GM18873 (cell line): ENCODE data around the gene MS4A5.
A peak's percentile ranks its signal among the peaks of the same experiment; 100 is the strongest.
"Not testable (repeated sequence)": the region's sequence is repeated elsewhere in the genome, so short reads cannot be mapped to it uniquely, and the experiment has no call there.

Source experiments
- ATAC-seq: cut with Tn5 transposase; IDR thresholded peaks from one replicate; pipeline ENCODE4 v1.9.1; 2021; ENCODE audit warnings: mild to moderate bottlenecking, moderate library complexity, moderate number of reproducible peaks; ENCODE audit not compliant: unreplicated experiment, low FRiP score

The MS4A5 gene, protein sequence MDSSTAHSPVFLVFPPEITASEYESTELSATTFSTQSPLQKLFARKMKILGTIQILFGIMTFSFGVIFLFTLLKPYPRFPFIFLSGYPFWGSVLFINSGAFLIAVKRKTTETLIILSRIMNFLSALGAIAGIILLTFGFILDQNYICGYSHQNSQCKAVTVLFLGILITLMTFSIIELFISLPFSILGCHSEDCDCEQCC

GRCh38 chr11:60429272-60429671 lies at the start of gene MS4A5:
MS4A5 (plus strand) TSS chr11:60429572; CDS start chr11:60429675, 103 bp downstream.
- no peak for ATAC-seq

GRCh38 chr11:60389279-60389910 lies 40.0 kb upstream of the MS4A5 start:
- ATAC-seq, result peak; percentile 77

DNA sequence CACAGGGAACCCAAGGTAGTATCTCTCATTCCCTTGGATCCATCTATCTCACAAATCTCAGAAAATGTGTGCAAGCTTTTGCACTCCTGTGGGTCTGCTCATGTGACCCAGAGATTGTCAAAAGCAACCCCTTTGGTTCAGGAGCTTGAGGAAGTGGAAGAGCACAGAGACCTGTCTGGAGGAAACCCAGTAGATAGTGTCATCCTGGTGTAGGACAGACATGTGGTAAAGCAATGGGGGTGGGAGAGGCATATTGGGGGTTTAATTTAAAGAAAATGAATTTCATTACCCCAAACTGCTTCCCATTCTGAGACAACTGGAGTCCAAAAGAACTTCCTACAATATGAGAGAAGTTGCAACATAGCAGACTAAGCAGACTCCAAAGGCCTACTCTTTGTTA lies 39.0 kb upstream of the MS4A5 start:
- ATAC-seq, result no peak

GRCh38 chr11:60392361-60392760 lies 37.0 kb upstream of the MS4A5 start:
- no peak for ATAC-seq

DNA sequence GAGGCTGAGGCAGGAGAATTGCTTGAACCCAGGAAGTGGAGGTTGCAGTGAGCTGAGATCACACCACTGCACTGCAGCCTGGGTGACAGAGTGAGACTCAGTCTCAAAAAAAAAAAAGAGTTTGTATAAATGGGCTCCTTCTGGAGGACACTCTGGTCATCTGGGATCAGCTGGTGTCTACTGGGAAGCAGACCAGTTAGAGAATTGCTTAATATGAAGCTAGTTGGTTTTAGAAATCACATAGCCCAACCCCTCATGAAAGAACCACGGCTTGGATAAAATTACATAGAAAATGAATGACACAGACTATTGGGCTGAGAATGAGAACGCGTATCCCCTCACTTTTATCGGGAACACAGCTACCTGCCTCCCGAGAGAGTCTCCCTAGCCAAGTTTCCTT lies 36.4 kb upstream of the MS4A5 start:
- ATAC-seq, result no peak

DNA sequence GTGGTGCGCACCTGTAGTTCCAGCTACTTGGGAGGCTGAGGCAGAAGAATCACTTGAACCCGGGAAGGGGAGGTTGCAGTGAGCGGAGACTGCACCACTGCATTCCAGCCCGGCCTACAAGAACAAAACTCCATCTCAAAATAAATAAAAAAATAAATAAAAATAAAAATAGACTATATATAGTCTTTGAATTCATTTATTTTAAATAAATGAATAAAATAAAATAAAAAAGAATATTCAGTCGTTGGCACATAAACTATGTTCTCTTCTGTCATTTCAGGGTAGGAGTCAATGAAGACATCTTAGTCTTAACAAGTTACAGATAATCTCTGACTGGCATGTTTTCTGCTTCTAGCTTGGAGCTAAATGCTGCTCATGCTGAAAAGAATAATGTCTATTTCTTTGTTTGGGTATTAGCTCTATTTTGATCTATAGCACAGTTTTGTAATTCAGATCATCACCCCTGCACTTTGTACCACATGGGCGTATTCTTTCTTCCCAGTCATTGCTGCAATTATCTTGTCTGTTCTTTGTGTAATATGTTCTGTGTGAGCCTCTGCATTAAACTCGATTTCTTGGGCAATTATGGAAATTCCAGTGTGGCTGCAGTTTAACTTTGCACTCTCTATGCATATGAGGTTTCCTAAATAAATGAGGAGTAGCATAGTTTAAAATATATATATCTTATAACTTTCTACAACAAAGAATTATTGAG lies 34.5 kb upstream of the MS4A5 start:
- ATAC-seq, result no peak

- ATAC-seq, result no peak
Measured at GRCh38 chr11:60396382-60396781, 33.0 kb upstream of the MS4A5 start, which contains the start of gene MS4A14. MS4A14 (plus strand) TSS chr11:60396459; CDS start chr11:60396579, 120 bp downstream.

DNA sequence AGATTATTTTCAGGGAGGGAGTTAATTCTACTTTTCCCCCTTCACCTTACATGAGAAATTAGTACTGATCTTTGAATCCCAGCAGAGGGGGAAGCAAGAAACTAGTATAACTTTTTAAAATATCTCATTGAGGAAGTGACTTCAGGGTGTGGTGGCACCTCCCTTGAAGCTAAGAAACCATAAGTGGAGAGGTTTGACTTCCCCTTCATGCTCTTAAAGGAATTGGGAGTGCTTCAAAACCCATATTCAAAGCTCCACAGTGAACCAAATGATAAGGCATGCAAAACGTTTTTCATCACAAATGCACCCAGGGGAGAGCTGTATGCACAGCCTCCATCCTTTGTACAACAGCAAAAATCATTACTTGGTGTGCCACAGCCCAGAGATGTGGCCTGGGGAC lies 32.6 kb upstream of the MS4A5 start:
- peak; percentile 49 for ATAC-seq

DNA sequence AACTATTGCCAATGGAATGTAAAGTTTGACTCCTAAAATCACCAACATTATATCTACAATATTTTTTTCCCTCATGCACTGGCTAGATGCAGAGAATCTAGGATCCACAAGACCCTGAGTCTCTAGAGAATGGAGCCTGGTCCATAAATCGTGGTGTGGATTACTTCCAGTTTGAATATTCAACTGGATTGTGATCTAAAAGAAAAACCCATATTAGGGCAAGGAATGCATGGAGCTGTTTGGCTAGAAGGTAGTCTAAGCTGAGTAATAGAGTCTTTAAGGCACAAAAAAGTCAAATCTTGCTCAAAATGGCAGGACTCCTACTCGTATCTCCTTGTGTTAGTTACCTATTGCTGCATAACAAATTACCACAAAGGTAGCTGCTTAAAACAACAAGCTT lies 9.4 kb upstream of the MS4A5 start:
- ATAC-seq, result no peak

DNA sequence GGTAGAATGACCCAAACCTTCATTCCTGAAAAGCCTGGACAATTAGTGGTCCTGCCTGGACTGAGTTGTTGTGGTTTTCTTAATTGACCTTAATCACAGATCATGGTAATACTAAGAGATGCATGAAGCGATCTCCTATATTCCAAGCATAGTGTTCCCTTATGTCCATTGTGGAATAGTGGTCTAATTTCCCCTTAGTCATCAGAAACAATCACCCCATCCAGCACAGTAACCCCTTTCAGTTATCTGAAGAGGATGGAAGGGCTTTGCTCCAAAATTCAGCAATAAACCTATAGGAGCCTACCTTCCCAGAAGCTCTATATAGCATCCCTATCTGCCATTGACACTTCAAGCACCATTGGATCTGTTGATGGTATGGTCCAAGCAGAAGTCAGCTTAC lies 6.8 kb upstream of the MS4A5 start:
- no peak for ATAC-seq

DNA sequence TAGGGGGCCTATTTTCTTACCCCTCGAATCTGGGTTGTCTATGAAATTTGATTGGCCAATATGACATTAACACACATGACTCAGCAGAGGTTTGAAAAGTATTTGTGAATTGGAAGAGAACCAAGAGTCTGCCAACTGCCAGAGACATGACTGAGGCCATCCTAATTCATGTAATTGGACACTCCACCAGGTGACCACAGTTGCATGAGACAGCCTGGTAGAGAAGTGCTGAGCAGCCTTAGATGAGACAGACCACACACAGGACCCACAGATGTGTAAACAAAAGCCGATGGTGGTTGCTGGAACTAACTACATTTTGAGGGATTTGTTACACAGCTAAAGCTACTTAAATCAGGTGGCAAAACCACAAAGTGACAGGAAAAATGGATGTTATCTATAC lies 855 bp upstream of the MS4A5 start:
- ATAC-seq, result no peak

- ATAC-seq, result no peak
Measured at GRCh38 chr11:60431251-60431650, 1.9 kb downstream of the MS4A5 start.

GRCh38 chr11:60433401-60433800 lies 4.0 kb downstream of the MS4A5 start:
- no peak for ATAC-seq

GRCh38 chr11:60447070-60447469 lies 17.7 kb downstream of the MS4A5 start:
- no peak for ATAC-seq

GRCh38 chr11:60447846-60448245 lies 18.5 kb downstream of the MS4A5 start:
- no peak for ATAC-seq

DNA sequence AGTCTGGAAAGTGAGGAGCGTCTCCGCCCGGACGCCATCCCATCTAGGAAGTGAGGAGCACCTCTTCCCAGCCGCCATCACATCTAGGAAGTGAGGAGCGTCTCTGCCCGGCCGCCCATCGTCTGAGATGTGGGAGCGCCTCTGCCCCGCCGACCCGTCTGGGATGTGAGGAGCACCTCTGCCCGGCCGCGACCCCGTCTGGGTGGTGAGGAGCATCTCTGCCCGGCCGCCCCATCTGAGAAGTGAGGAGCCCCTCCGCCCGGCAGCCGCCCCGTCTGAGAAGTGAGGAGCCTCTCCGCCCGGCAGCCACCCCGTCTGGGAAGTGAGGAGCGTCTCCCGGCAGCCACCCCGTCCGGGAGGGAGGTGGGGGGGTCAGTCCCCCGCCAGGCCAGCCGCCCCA lies 21.8 kb downstream of the MS4A5 start:
- ATAC-seq, result not testable (repeated sequence)

GRCh38 chr11:60454212-60454611 lies 24.8 kb downstream of the MS4A5 start:
- ATAC-seq, result no peak

DNA sequence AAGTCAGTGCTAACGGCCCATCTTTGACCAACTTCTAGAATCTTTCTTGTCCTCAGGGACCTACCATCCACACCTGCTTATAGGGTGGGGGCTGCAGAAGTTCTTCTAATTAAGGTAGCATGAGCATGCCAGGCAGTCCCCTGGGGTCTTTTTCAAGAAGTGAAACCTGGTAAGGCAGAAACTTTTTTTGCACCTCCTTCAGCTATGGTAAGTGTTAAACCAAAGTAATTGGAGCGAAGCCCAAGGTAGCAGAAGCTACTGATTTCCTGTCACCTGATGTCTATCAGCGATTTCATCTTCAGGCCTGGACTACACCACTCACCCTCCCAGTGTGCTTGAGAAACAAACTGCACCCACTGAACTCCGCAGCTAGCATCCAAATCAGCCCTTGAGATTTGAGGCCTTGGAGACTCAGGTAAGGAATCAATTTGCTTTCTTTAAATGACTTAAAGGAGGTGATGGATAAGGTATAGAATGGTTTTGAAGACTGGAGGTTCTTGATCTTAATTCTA lies 26.2 kb downstream of the MS4A5 start, which contains the start of gene MS4A1:
Gene MS4A1 (plus strand): TSS at position 317 of the 512 bp plus-strand sequence. CDS start 6,528 bp downstream, outside the sequence.
- ATAC-seq, result peak; percentile 75

DNA sequence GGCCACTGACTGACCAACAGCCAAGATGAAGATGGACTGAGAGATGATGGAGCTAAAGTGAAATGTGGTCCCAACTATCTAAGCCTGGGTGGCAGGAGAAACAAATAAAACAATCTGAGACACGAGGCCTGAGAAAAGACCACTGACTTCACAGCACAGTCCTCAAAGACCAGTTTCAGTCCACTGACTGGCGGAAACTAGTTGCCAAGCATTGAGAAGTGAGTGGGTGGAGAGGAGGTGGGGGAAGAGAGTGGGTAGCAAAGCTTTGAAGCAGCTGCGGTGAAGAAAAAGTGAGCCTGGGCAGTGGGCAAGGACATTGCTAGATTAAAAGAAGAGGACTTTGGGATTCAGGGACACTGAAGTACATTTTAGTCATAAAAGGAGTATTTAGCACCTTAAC lies 28.2 kb downstream of the MS4A5 start:
- peak; percentile 37 for ATAC-seq

DNA sequence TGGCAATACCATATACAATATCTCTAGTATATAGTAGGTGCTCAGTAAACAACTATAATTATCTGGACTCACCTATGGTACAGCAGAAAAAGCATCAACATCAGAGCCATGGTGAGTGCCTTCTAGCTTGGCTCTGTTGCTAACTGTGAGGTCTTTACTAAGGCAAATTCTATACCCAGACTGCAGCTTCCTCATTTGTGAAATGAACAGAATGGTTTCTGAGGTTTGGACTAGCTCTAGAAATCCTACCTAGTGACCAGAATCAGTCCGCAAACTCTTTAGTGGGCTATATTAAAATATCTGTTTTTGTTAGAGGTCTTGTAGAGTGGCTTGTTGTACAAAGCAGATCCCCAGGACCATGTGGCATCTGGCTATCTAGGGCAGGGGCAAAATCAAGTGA lies 30.0 kb downstream of the MS4A5 start:
- no peak for ATAC-seq

DNA sequence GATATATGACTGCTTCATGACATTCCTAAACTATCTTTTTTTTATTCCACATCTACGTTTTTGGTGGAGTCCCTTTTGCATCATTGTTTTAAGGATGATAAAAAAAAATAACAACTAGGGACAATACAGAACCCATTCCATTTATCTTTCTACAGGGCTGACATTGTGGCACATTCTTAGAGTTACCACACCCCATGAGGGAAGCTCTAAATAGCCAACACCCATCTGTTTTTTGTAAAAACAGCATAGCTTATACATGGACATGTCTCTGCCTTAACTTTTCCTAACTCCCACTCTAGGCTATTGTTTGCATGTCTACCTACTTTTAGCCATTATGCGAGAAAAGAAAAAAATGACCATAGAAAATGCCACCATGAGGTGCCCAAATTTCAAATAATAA lies 39.5 kb downstream of the MS4A5 start:
- no peak for ATAC-seq
